H9 (cell line): ENCODE measurements around the gene FAHD1. TPM values are rescaled to one million over a fixed set of nuclear protein-coding genes. Genes with fewer than 3 reads are reported as not detected.

ENCODE experiments used
- DNase-seq: peaks from one replicate; pipeline ENCODE4 v3.0.0-alpha.2; 2017
- H2AFZ ChIP-seq: one replicate; pipeline ENCODE4 v1.6.1; 2013; ENCODE audit warnings: mild to moderate bottlenecking, low read length, control low read depth, moderate library complexity
- H2AK5ac ChIP-seq: 2 replicates; pipeline ENCODE4 v1.6.1; 2013; ENCODE audit warnings: low read length, control low read depth, mixed read lengths; ENCODE audit not compliant: insufficient read length
- H2BK120ac ChIP-seq: one replicate; pipeline ENCODE4 v1.6.1; 2013; ENCODE audit warnings: low read depth, mild to moderate bottlenecking, low read length, control low read depth, inconsistent platforms; ENCODE audit not compliant: poor library complexity, severe bottlenecking
- H2BK12ac ChIP-seq: 2 replicates; pipeline ENCODE4 v1.6.1; 2013; ENCODE audit warnings: low read length, control low read depth, mixed read lengths, low read depth; ENCODE audit not compliant: insufficient read length
- H2BK15ac ChIP-seq: 2 replicates; pipeline ENCODE4 v1.6.1; 2013; ENCODE audit warnings: low read depth, low read length, control low read depth
- H2BK20ac ChIP-seq: one replicate; pipeline ENCODE4 v1.6.1; 2013; ENCODE audit warnings: low read depth, mild to moderate bottlenecking, low read length, control low read depth, inconsistent platforms; ENCODE audit not compliant: poor library complexity, severe bottlenecking
- H2BK5ac ChIP-seq: 2 replicates; pipeline ENCODE4 v1.6.1; 2013; ENCODE audit warnings: low read length, control low read depth, mixed read lengths; ENCODE audit not compliant: insufficient read length
- H3K14ac ChIP-seq: 2 replicates; pipeline ENCODE4 v1.6.1; 2013; ENCODE audit warnings: low read length, control low read depth; ENCODE audit not compliant: insufficient read depth
- H3K18ac ChIP-seq: 2 replicates; pipeline ENCODE4 v1.6.1; 2013; ENCODE audit warnings: low read depth, mild to moderate bottlenecking, mixed read lengths, low read length, control low read depth; ENCODE audit not compliant: insufficient read length
- H3K23ac ChIP-seq: 2 replicates; pipeline ENCODE4 v1.6.1; 2013; ENCODE audit warnings: low read length, control low read depth, mixed read lengths, low read depth; ENCODE audit not compliant: insufficient read length
- H3K23me2 ChIP-seq: 2 replicates; pipeline ENCODE4 v1.6.1; 2013; ENCODE audit warnings: low read depth, mild to moderate bottlenecking, mixed read lengths, low read length, control low read depth; ENCODE audit not compliant: insufficient read length, poor library complexity, severe bottlenecking
- H3K27ac ChIP-seq: 2 replicates; pipeline ENCODE4 v1.5.1; 2013; ENCODE audit warnings: low read length, control low read depth, mixed read lengths, low read depth; ENCODE audit not compliant: insufficient read length
- H3K27me3 ChIP-seq: 2 replicates; pipeline ENCODE4 v1.6.1; 2013; ENCODE audit warnings: low read length, control low read depth, inconsistent platforms; ENCODE audit not compliant: insufficient read depth
- H3K4ac ChIP-seq: 2 replicates; pipeline ENCODE4 v1.6.1; 2013; ENCODE audit warnings: low read depth, mild to moderate bottlenecking, control low read depth, inconsistent platforms, low read length, moderate library complexity
- H3K4me1 ChIP-seq: 2 replicates; pipeline ENCODE4 v1.6.1; 2013; ENCODE audit warnings: low read length, control low read depth, inconsistent platforms; ENCODE audit not compliant: insufficient read depth
- H3K4me2 ChIP-seq: 2 replicates; pipeline ENCODE4 v1.6.1; 2013; ENCODE audit warnings: low read length, control low read depth, mixed read lengths; ENCODE audit not compliant: insufficient read length, insufficient read depth
- H3K56ac ChIP-seq: 2 replicates; pipeline ENCODE4 v1.6.1; 2013; ENCODE audit warnings: low read depth, mild to moderate bottlenecking, mixed read lengths, low read length, control low read depth; ENCODE audit not compliant: insufficient read length
- H3K79me1 ChIP-seq: 2 replicates; pipeline ENCODE4 v1.6.1; 2013; ENCODE audit warnings: low read depth, mild to moderate bottlenecking, moderate library complexity, low read length, control low read depth, inconsistent platforms; ENCODE audit not compliant: insufficient read depth, poor library complexity, severe bottlenecking
- H3K79me2 ChIP-seq: 2 replicates; pipeline ENCODE4 v1.6.1; 2013; ENCODE audit warnings: low read length, control low read depth, inconsistent platforms; ENCODE audit not compliant: insufficient read depth
- H3K9ac ChIP-seq: 2 replicates; pipeline ENCODE4 v1.6.1; 2013; ENCODE audit warnings: low read length, control low read depth, mixed read lengths; ENCODE audit not compliant: insufficient read length; ENCODE audit errors: extremely low read depth
- H3K9me3 ChIP-seq: one replicate; pipeline ENCODE4 v1.6.1; 2013; ENCODE audit warnings: low read depth, low read length, inconsistent platforms; ENCODE audit not compliant: control insufficient read depth
- H3T11ph ChIP-seq: one replicate; pipeline ENCODE4 v1.6.1; 2013; ENCODE audit warnings: mild to moderate bottlenecking, low read length, control low read depth, inconsistent platforms
- H4K20me1 ChIP-seq: one replicate; pipeline ENCODE4 v1.6.1; 2013; ENCODE audit not compliant: control insufficient read depth, insufficient read length, insufficient read depth
- H4K5ac ChIP-seq: 2 replicates; pipeline ENCODE4 v1.6.1; 2013; ENCODE audit warnings: low read depth, mild to moderate bottlenecking, mixed read lengths, low read length, control low read depth; ENCODE audit not compliant: insufficient read length
- H4K8ac ChIP-seq: replicated peaks from 2 replicates; pipeline ENCODE4 v1.6.1; 2013; ENCODE audit warnings: low read length, control low read depth, mixed read lengths, low read depth; ENCODE audit not compliant: insufficient read length
- H4K91ac ChIP-seq: 2 replicates; pipeline ENCODE4 v1.6.1; 2013; ENCODE audit warnings: low read depth, mild to moderate bottlenecking, moderate library complexity, mixed read lengths, low read length, control low read depth; ENCODE audit not compliant: insufficient read length
- H3K27ac Mint-ChIP-seq, 3 experiments: 2 replicates in 2 of 3; 3 replicates in 1 of 3; pipeline ENCODE4 v1.8.0; 2020 to 2021; ENCODE audit warnings: mixed read lengths in 3 of 3, mild to moderate bottlenecking in 1 of 3, moderate library complexity in 1 of 3
- H3K27me3 Mint-ChIP-seq: 2 replicates; pipeline ENCODE4 v1.8.0; 2021; ENCODE audit warnings: low read depth, mild to moderate bottlenecking, moderate library complexity, mixed read lengths
- H3K36me3 Mint-ChIP-seq, 3 experiments: 2 replicates in 2 of 3; 3 replicates in 1 of 3; pipeline ENCODE4 v1.8.0; 2020 to 2021; ENCODE audit warnings: low read depth in 3 of 3, mixed read lengths in 3 of 3; ENCODE audit not compliant: insufficient read depth in 1 of 3
- H3K4me1 Mint-ChIP-seq, 2 experiments: 2 replicates each; pipeline ENCODE4 v1.8.0; 2020; ENCODE audit warnings: mixed read lengths in 2 of 2
- H3K4me3 Mint-ChIP-seq, 2 experiments: 2 replicates in 1 of 2; 3 replicates in 1 of 2; pipeline ENCODE4 v1.8.0; 2020 to 2021; ENCODE audit warnings: mild to moderate bottlenecking in 2 of 2, mixed read lengths in 2 of 2, moderate library complexity in 1 of 2
- H3K9me3 Mint-ChIP-seq, 2 experiments: 2 replicates in 1 of 2; 3 replicates in 1 of 2; pipeline ENCODE4 v1.8.0; 2020; ENCODE audit warnings: mild to moderate bottlenecking in 2 of 2, mixed read lengths in 2 of 2, moderate library complexity in 1 of 2
- CTCF ChIP-seq: fragments of 200-600 bp; sonication (generic); conservative IDR thresholded peaks from 3 replicates; pipeline ENCODE4 v1.8.0; 2021; ENCODE audit warnings: antibody characterized with exemption, mild to moderate bottlenecking
- WGBS: extraction: QIAGEN DNeasy Blood & Tissue Kit; methylation state at CpG from one replicate; pipeline ENCODE4 v1.1.7; 2013; ENCODE audit warnings: missing lambda C conversion rate, low lambda C conversion rate, mixed read lengths; ENCODE audit not compliant: insufficient read length; ENCODE audit errors: extremely low coverage; 5-methylcytosine and 5-hydroxymethylcytosine counted together
- total RNA-seq: library from RNA; stranded (reverse); gene quantifications from 2 replicates; pipeline ENCODE4 v1.2.1, GENCODE V29; 2021

The FAHD1 gene
- total RNA-seq, 1 experiment from 2014 or later, result 16.2 TPM

GRCh38 chr16:1834096-1834495, 7.1 kb downstream of the FAHD1 start:
- Histone ChIP-seq H3K9ac (no peak overlapping the region), H4K8ac (no peak overlapping the region), H3K56ac (no peak overlapping the region), H3K4me1 (no peaks in the 10 kb centered on the region), H2AFZ (no peak overlapping the region), H3K23me2 (no peaks in the 10 kb centered on the region), H3K27me3 (no peaks in the 10 kb centered on the region), H4K20me1 (no peaks in the 10 kb centered on the region), H3T11ph (no peak overlapping the region), H4K5ac (no peak overlapping the region), H2BK15ac (no peak overlapping the region), H3K9me3 (no peaks in the 10 kb centered on the region), H3K27ac (no peak overlapping the region), H3K23ac (no peak overlapping the region), H2AK5ac (no peak overlapping the region), H3K14ac (no peak overlapping the region), H3K4me2 (no peak overlapping the region), H2BK5ac (no peak overlapping the region), H2BK12ac (no peak overlapping the region), H3K79me1 (peaks cover 2% of the 10 kb centered on the region), H2BK20ac (no peak overlapping the region), H3K4ac (no peak overlapping the region), H3K18ac (no peak overlapping the region), H2BK120ac (no peak overlapping the region), H3K79me2 (no peaks in the 10 kb centered on the region), H4K91ac (no peak overlapping the region)
- H3K4me1 Mint-ChIP-seq, result peaks cover 2% of the 10 kb centered on the region in 2 experiments; a peak in 1 of 4 replicates
- H3K27me3 Mint-ChIP-seq, result peaks cover 13% of the 10 kb centered on the region
- no peaks in the 10 kb centered on the region for H3K9me3 Mint-ChIP-seq
- no peak overlapping the region for H3K4me3 Mint-ChIP-seq
- DNase-seq, result no peak
- no CpG with 5 or more reads among the region's 5 CpGs for WGBS
- no peak for TF ChIP-seq CTCF
- H3K36me3 Mint-ChIP-seq, result no peaks in the 10 kb centered on the region; a peak in 2 of 7 replicates
- H3K27ac Mint-ChIP-seq, result no peak overlapping the region
